WTC11 (cell line): ENCODE results near the gene AKNAD1. TPM values are rescaled to one million over a fixed set of nuclear protein-coding genes. Genes with fewer than 3 reads are reported as not detected.

ENCODE experiments used
- ATAC-seq: fragments of 200-7000 bp; cut with Tn5 transposase; 2 replicates; pipeline ENCODE4 v1.10.0; 2021; ENCODE audit warnings: mild to moderate bottlenecking, moderate library complexity
- CTCF ChIA-PET: fragments of 300-600 bp; sonication (Branson Sonifier 250); formaldehyde crosslinking; loops from one replicate; lab custom pipeline; 2021; ENCODE audit warnings: antibody characterized with exemption; lab: Charles Lee
- POLR2A ChIA-PET: fragments of 350-600 bp; sonication (Branson Sonifier 250); formaldehyde crosslinking; loops from one replicate; lab custom pipeline; 2021; ENCODE audit warnings: antibody characterized with exemption; lab: Charles Lee
- DNase-seq: peaks from one replicate; pipeline ENCODE4 v3.0.0; 2021; ENCODE audit warnings: low spot score
- H3K27ac Mint-ChIP-seq: 2 replicates; pipeline ENCODE4 v1.8.0; 2021; ENCODE audit warnings: mixed read lengths
- H3K27me3 Mint-ChIP-seq: 2 replicates; pipeline ENCODE4 v1.8.0; 2021; ENCODE audit warnings: low read depth, mild to moderate bottlenecking, moderate library complexity, mixed read lengths
- H3K36me3 Mint-ChIP-seq: 2 replicates; pipeline ENCODE4 v1.8.0; 2021; ENCODE audit warnings: mixed read lengths
- H3K4me1 Mint-ChIP-seq: 2 replicates; pipeline ENCODE4 v1.8.0; 2022; ENCODE audit warnings: mixed read lengths
- H3K4me3 Mint-ChIP-seq: 2 replicates; pipeline ENCODE4 v1.8.0; 2021; ENCODE audit warnings: mild to moderate bottlenecking, moderate library complexity, mixed read lengths
- H3K9me3 Mint-ChIP-seq: 2 replicates; pipeline ENCODE4 v1.8.0; 2021; ENCODE audit warnings: mixed read lengths
- E2F5 ChIP-seq: sonication (generic); formaldehyde crosslinking; IDR thresholded peaks from 2 replicates; pipeline ENCODE4 v1.8.1; 2022; ENCODE audit warnings: mild to moderate bottlenecking, moderate library complexity, missing genetic modification reagents
- ELF4 ChIP-seq: sonication (generic); formaldehyde crosslinking; IDR thresholded peaks from 2 replicates; pipeline ENCODE4 v1.8.1; 2022; ENCODE audit warnings: low read depth, mild to moderate bottlenecking, moderate library complexity, missing genetic modification reagents
- ESRRA ChIP-seq: sonication (generic); formaldehyde crosslinking; IDR thresholded peaks from 2 replicates; pipeline ENCODE4 v1.8.1; 2022; ENCODE audit warnings: mild to moderate bottlenecking, missing genetic modification reagents, borderline replicate concordance
- GABPB1 ChIP-seq: sonication (generic); formaldehyde crosslinking; IDR thresholded peaks from 2 replicates; pipeline ENCODE4 v1.8.1; 2023; ENCODE audit warnings: mild to moderate bottlenecking, missing genetic modification reagents
- IRF2 ChIP-seq: sonication (generic); formaldehyde crosslinking; IDR thresholded peaks from 2 replicates; pipeline ENCODE4 v1.8.0; 2022; ENCODE audit warnings: low read depth, missing genetic modification reagents, borderline replicate concordance
- JAZF1 ChIP-seq: fragments of 250-450 bp; sonication (Bioruptor Pico); IDR thresholded peaks from 2 replicates; pipeline ENCODE4 v1.9.0; 2021; ENCODE audit warnings: moderate library complexity, mild to moderate bottlenecking, inconsistent platforms
- MAX ChIP-seq: sonication (generic); formaldehyde crosslinking; IDR thresholded peaks from 2 replicates; pipeline ENCODE4 v1.8.0; 2022; ENCODE audit warnings: mild to moderate bottlenecking, missing genetic modification reagents
- MXD4 ChIP-seq: fragments of 250-450 bp; sonication (Bioruptor Pico); IDR thresholded peaks from 2 replicates; pipeline ENCODE4 v1.8.0; 2021; ENCODE audit warnings: mild to moderate bottlenecking, moderate library complexity, borderline replicate concordance
- NFE2L1 ChIP-seq: sonication (generic); formaldehyde crosslinking; IDR thresholded peaks from 2 replicates; pipeline ENCODE4 v1.8.1; 2023; ENCODE audit warnings: missing genetic modification reagents
- NFYB ChIP-seq: sonication (generic); formaldehyde crosslinking; conservative IDR thresholded peaks from 2 replicates; pipeline ENCODE4 v1.8.0; 2022; ENCODE audit warnings: low read depth, missing genetic modification reagents
- NR1H2 ChIP-seq: sonication (generic); formaldehyde crosslinking; IDR thresholded peaks from 2 replicates; pipeline ENCODE4 v1.9.0; 2021; ENCODE audit warnings: mild to moderate bottlenecking, moderate library complexity, missing genetic modification reagents
- SMAD3 ChIP-seq: sonication (generic); formaldehyde crosslinking; IDR thresholded peaks from 2 replicates; pipeline ENCODE4 v1.8.0; 2022; ENCODE audit warnings: missing genetic modification reagents, mild to moderate bottlenecking, borderline replicate concordance
- SMAD4 ChIP-seq: sonication (generic); formaldehyde crosslinking; IDR thresholded peaks from 2 replicates; pipeline ENCODE4 v1.8.0; 2022; ENCODE audit warnings: mild to moderate bottlenecking, missing genetic modification reagents
- SOX15 ChIP-seq: fragments of 250-450 bp; sonication (Bioruptor Pico); IDR thresholded peaks from 2 replicates; pipeline ENCODE4 v1.9.0; 2021; ENCODE audit warnings: mild to moderate bottlenecking
- ZNF121 ChIP-seq: sonication (generic); formaldehyde crosslinking; IDR thresholded peaks from 2 replicates; pipeline ENCODE4 v1.8.0; 2023; ENCODE audit warnings: missing genetic modification reagents
- ZNF219 ChIP-seq: sonication (generic); formaldehyde crosslinking; IDR thresholded peaks from 2 replicates; pipeline ENCODE4 v1.8.0; 2023; ENCODE audit warnings: missing genetic modification reagents, mild to moderate bottlenecking, borderline replicate concordance
- ZNF263 ChIP-seq: sonication (generic); formaldehyde crosslinking; IDR thresholded peaks from 2 replicates; pipeline ENCODE4 v1.8.1; 2022; ENCODE audit warnings: low read depth, mild to moderate bottlenecking, moderate library complexity, missing genetic modification reagents
- ZNF317 ChIP-seq: sonication (generic); formaldehyde crosslinking; IDR thresholded peaks from 2 replicates; pipeline ENCODE4 v1.8.1; 2023; ENCODE audit warnings: low read depth, mild to moderate bottlenecking, moderate library complexity, missing genetic modification reagents, borderline replicate concordance
- ZNF416 ChIP-seq: fragments of 250-450 bp; sonication (Bioruptor Pico); IDR thresholded peaks from 2 replicates; pipeline ENCODE4 v1.9.0; 2021; ENCODE audit warnings: mild to moderate bottlenecking, inconsistent platforms
- ZNF425 ChIP-seq: fragments of 250-450 bp; sonication (Bioruptor Pico); conservative IDR thresholded peaks from 2 replicates; pipeline ENCODE4 v1.9.0; 2021; ENCODE audit warnings: mild to moderate bottlenecking
- ZSCAN18 ChIP-seq: fragments of 250-450 bp; sonication (Bioruptor Pico); IDR thresholded peaks from 2 replicates; pipeline ENCODE4 v2.1.2; 2022; ENCODE audit warnings: mild to moderate bottlenecking, moderate library complexity
- total RNA-seq: library from RNA; stranded (reverse); gene quantifications from 3 replicates; pipeline ENCODE4 v1.2.3, GENCODE V29; 2021
- TF ChIP-seq, protein P1 (sequence below): sonication (generic); formaldehyde crosslinking; IDR thresholded peaks from 2 replicates; pipeline ENCODE4 v1.8.1; 2023; ENCODE audit warnings: mild to moderate bottlenecking, missing genetic modification reagents, moderate library complexity
- TF ChIP-seq, protein P2 (sequence below): sonication (generic); formaldehyde crosslinking; IDR thresholded peaks from 2 replicates; pipeline ENCODE4 v1.8.1; 2022; ENCODE audit warnings: mild to moderate bottlenecking, missing genetic modification reagents, moderate library complexity, borderline replicate concordance
- TF ChIP-seq, protein P3 (sequence below): sonication (generic); formaldehyde crosslinking; IDR thresholded peaks from 2 replicates; pipeline ENCODE4 v1.8.0; 2022; ENCODE audit warnings: mild to moderate bottlenecking, missing genetic modification reagents
- TF ChIP-seq, protein P4 (sequence below): sonication (generic); formaldehyde crosslinking; IDR thresholded peaks from 2 replicates; pipeline ENCODE4 v1.8.1; 2023; ENCODE audit warnings: mild to moderate bottlenecking, moderate library complexity, missing genetic modification reagents

Gene AKNAD1
- total RNA-seq, 1 experiment from 2014 or later, result not detected

DNA sequence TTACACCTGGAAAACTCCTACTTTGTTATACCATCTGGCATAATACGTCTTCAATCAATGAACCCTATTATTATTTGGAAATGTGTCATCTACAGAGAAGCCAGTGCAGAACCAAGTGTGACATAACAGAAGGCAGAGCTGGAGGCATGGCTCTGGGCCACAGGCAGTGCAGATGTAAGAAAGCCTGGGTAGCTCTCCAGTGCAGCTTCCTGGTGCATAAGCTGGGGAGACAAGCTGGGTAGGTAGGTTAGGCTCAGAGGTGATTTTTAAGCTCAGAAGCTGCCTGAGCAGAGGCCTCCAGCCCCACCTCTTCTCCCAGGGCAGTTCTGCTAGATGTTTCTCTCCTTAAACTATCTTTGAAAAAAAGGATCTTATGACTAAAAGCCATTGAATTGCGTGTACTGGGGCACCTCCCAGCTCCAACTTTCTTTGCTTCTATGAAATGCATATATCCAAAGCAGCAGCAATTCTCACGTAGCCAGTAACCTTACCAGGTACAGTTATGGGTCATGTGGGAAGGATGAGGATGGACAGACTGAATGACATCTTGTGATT is 30.7 kb downstream of the AKNAD1 start:
- CTCF ChIA-PET, result interaction anchor here (0.6 to 1.2 kb wide), 2 partner anchors 13 to 72 kb away, joined by 3 read pairs; no protein-coding TSS in a partner anchor
- Mint-ChIP-seq H3K4me1 (no peaks in the 10 kb centered on the region), H3K27ac (no peak overlapping the region), H3K4me3 (no peak overlapping the region), H3K27me3 (no peaks in the 10 kb centered on the region), H3K9me3 (no peaks in the 10 kb centered on the region), H3K36me3 (no peaks in the 10 kb centered on the region)
- DNase-seq (no peak), ATAC-seq (no peak)
- POLR2A ChIA-PET, result no interaction called here
- TF ChIP-seq ELF4 (no peak), NFE2L1 (no peak), ESRRA (no peak), MXD4 (no peak), SOX15 (CRISPR knock-in tag) (no peak), ZNF317 (CRISPR knock-in tag) (no peak), ZNF121 (CRISPR knock-in tag) (no peak), E2F5 (no peak), GABPB1 (CRISPR knock-in tag) (no peak), SMAD4 (CRISPR knock-in tag) (no peak), IRF2 (no peak), ZNF416 (no peak), MAX (no peak), ZNF263 (CRISPR knock-in tag) (no peak), ZSCAN18 (CRISPR knock-in tag) (no peak)
- TF ChIP-seq, protein P1, sequence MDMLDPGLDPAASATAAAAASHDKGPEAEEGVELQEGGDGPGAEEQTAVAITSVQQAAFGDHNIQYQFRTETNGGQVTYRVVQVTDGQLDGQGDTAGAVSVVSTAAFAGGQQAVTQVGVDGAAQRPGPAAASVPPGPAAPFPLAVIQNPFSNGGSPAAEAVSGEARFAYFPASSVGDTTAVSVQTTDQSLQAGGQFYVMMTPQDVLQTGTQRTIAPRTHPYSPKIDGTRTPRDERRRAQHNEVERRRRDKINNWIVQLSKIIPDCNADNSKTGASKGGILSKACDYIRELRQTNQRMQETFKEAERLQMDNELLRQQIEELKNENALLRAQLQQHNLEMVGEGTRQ (CRISPR knock-in tag), result no peak
- TF ChIP-seq, protein P2, sequence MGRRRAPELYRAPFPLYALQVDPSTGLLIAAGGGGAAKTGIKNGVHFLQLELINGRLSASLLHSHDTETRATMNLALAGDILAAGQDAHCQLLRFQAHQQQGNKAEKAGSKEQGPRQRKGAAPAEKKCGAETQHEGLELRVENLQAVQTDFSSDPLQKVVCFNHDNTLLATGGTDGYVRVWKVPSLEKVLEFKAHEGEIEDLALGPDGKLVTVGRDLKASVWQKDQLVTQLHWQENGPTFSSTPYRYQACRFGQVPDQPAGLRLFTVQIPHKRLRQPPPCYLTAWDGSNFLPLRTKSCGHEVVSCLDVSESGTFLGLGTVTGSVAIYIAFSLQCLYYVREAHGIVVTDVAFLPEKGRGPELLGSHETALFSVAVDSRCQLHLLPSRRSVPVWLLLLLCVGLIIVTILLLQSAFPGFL (CRISPR knock-in tag), result no peak
- TF ChIP-seq, protein P3, sequence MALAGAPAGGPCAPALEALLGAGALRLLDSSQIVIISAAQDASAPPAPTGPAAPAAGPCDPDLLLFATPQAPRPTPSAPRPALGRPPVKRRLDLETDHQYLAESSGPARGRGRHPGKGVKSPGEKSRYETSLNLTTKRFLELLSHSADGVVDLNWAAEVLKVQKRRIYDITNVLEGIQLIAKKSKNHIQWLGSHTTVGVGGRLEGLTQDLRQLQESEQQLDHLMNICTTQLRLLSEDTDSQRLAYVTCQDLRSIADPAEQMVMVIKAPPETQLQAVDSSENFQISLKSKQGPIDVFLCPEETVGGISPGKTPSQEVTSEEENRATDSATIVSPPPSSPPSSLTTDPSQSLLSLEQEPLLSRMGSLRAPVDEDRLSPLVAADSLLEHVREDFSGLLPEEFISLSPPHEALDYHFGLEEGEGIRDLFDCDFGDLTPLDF, result no peak

GRCh38 chr1:108824051-108824450 is 32.8 kb downstream of the AKNAD1 start:
- no peak overlapping the region for H3K27ac Mint-ChIP-seq
- H3K4me3 Mint-ChIP-seq, result no peak overlapping the region
- ChIA-PET POLR2A (no interaction called here), CTCF (no interaction called here)
- H3K4me1 Mint-ChIP-seq, result no peaks in the 10 kb centered on the region
- H3K9me3 Mint-ChIP-seq, result no peaks in the 10 kb centered on the region
- no peaks in the 10 kb centered on the region for H3K27me3 Mint-ChIP-seq
- H3K36me3 Mint-ChIP-seq, result no peaks in the 10 kb centered on the region
- DNase-seq (no peak), ATAC-seq (no peak)
- TF ChIP-seq SMAD3 (no peak), ZNF425 (CRISPR knock-in tag) (no peak), ZNF219 (CRISPR knock-in tag) (no peak), JAZF1 (CRISPR knock-in tag) (no peak), NR1H2 (CRISPR knock-in tag) (no peak), ZNF416 (no peak), NFYB (CRISPR knock-in tag) (no peak)
- TF ChIP-seq, protein P4, sequence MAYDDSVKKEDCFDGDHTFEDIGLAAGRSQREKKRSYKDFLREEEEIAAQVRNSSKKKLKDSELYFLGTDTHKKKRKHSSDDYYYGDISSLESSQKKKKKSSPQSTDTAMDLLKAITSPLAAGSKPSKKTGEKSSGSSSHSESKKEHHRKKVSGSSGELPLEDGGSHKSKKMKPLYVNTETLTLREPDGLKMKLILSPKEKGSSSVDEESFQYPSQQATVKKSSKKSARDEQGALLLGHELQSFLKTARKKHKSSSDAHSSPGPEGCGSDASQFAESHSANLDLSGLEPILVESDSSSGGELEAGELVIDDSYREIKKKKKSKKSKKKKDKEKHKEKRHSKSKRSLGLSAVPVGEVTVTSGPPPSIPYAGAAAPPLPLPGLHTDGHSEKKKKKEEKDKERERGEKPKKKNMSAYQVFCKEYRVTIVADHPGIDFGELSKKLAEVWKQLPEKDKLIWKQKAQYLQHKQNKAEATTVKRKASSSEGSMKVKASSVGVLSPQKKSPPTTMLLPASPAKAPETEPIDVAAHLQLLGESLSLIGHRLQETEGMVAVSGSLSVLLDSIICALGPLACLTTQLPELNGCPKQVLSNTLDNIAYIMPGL (CRISPR knock-in tag), result no peak
